ENCODE data around the gene CCDC194.

Gene CCDC194

DNA sequence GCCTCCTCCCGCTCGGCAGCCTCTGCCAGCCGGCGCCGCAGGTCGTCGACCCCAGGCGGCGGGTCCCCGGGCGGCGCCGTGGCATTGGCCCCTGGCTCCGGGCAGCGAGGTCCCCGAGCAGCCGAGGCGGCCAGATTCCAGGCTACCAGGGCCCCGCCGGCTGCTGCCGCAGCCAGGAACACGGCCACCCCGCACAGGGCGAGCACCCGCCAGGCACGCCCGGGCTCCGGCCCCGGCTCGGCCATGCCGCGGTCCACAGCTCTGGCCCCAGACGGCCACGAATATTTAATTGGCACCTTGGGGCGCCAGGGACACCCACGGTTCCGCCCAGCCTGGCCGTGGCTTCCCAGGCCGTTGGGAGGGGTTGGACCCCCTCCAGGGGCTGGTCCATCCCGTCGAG is at the start of gene CCDC194:
TSS of gene CCDC194 (minus strand) at position 283 of the 400 bp plus-strand sequence. CDS start at position 245, 38 bp downstream.
- DNase-seq: no peak

DNA sequence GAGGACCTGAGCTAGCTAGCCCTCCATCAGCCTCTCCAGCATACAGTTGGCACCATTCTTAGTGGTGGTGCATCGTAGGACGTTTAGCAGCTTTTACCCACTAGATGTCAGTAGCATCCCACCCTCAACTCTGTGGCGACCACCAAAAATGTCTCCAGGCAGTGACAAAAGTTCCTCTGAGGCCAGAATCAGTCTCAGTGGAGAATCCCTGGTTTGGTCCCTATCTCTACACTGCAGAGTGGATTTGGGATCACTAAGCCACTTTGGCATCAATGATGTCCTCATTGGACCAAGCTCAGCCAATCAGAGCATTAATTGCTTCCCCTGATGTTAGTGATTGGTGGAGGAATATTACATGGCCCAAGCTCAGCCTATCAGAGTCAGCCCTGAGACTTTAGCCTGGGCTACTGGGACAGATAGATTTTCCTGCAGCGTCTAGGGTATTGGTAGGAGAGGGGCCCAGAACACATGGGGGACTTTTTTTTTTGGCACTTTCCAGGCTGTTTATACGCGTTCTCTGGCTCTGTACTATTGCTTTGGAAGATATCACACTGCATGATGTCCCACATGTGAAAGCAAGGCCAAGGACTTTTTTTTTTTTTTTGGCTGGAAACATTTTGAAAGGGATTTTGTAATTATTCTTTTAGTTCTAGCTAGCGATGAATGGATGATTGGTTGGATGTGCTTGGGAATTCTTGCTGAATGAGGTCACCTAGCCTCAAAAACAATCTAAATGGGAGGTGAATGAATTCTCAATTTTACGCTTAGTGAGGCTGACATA is 47.4 kb upstream of the CCDC194 start:
- DNase-seq: no peak

DNA sequence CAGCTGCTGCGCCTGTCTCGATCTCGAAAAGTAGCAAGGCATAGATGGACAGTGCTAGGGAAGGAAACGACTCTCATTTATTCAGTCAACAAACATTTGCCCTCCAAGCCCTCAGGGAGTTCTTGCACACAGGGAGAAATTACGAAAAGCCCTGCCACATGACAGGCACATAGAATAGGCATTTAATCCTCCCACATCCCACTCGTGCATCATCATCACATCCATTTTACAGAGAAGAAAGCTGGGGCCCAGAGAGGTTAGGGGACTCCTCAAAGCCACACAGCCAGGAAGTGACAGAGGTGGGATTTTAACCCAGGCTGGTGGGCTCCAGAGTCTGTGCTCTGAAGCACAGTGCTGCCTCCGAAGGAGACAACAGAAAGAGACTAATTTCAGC is 42.9 kb upstream of the CCDC194 start:
- no peak for DNase-seq

DNA sequence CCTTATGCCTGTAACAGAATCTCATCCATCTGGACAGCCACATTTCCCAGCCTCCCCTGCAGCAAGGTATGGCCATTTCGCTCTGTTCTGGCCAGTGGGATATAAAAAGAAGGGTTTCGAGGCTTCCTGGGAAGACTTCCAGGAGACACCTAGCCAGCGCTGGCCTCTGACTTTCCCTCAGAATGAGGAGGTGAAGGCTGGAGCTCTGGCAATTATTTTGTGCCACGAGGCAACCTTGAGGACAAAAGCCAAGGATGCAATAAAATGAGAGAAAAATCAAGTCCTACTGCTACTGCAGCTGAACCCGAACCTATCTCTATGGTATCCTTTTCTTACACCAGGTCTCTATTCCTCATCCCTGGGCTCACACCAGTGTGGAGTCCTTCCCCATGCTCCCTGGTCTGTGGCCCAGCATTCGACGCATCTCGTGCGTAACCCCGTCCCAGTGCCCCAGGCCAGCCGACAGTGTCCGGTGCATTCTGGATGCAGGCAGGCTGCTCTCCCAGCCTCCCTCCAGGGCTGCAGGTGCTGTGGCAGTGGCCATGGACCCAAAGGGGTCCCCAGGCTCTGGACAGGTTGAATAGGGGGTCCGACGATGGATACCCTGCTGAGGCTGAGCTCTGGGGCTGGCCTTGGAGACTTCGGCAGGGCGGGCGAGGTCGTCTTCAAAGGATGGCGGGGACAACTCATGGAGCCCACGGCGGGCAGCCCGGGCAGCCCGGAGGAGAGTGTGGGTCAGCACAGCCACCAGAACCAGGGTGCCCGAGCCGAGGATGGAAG is 42.3 kb upstream of the CCDC194 start:
- no peak for DNase-seq

DNA sequence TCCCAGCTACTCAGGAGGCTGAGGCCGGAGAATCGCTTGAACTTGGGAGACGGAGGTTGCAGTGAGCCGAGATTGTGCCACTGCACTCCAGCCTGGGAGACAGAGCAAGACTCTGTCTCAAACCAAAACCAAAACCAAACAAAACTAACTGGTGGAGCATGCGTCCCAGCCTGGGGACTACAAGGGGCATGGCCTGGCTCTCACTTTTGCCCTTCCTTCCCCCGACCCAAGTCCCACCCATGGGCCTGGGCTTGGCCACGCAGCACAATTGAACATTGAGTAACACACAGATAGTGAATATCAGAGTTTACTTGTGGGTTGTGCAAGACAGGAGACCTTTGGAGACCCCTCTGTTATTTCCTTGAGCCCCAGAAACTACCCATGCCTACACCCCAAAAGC is 41.2 kb upstream of the CCDC194 start:
- DNase-seq: no peak

DNA sequence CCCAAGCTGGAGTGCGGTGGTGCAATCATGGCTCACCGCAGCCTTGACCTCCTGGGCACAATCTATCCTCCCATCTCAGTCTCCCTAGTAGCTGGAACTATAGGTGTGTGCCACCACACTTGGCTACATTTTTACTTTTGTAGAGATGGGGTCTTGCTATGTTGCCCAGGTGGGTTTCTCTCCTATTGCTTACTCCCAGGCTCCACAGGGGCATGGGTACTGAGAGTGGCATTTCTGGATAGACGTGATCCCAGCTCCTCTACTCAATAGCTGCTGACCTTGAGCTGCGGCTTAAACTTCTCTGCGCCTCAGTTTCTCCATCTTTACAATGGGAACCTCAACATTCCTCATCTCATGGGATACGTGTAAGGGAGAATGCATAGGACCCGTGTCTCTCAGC is 37.4 kb upstream of the CCDC194 start:
- DNase-seq: no peak

GRCh38 chr19:17429641-17430113 is 35.7 kb upstream of the CCDC194 start:
- no peak for DNase-seq

- no peak for DNase-seq
These were observed 30.9 kb upstream of the CCDC194 start for GRCh38 chr19:17424743-17425365.

- DNase-seq: no peak
These were observed 29.6 kb upstream of the CCDC194 start for GRCh38 chr19:17423429-17424208.

DNA sequence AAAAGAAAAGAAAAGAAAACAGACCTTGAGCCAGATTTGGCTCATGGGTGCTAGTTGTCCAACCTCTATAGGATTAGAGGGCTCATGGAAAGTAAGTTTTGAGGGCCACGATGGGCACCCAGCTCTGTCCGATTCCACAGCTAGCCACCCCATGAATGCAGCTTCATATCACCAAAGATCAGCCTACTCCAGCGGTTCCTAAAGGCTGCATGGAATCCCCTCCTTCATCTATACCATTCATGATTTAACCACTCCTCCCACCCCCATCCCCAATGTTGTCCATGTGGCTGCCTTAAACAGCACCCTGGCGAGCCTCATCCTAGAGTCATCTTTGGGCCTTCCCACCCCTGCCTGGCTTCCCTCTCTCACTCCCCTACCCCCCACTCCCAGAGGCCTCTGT is 27.9 kb upstream of the CCDC194 start:
- no peak for DNase-seq

GRCh38 chr19:17420475-17420924 is 26.5 kb upstream of the CCDC194 start:
- DNase-seq: peak; percentile 1

- DNase-seq: peak; percentile 98
These were observed 25.9 kb upstream of the CCDC194 start, which contains the start of gene MVB12A for GRCh38 chr19:17419621-17420474. Gene MVB12A, plus strand, starts transcription at chr19:17420047. Its CDS starts 89 bp downstream, at chr19:17420136.

- no peak for DNase-seq
These were observed 25.2 kb upstream of the CCDC194 start for GRCh38 chr19:17419154-17419620.

DNA sequence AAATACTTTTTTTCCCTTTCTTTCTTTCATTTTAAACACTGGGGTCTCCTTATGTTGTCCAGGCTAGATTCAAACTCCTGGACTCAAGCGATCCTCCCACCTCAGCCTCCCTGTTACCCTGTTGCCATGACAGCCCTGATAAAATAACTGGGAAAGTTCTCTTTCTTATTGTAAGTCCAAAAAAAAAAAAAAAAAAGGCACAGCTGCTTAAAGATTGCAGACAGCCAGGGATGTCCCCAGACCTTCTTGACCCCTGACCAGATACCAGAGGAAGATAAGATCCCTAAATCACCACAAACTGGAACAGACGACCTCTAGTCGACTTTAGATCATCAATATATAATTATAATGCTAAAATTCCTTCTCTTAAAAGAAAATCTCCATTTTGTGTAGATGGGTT is 24.7 kb upstream of the CCDC194 start:
- DNase-seq: no peak

GRCh38 chr19:17415121-17415520 is 21.1 kb upstream of the CCDC194 start:
- DNase-seq: no peak

GRCh38 chr19:17414097-17414496 is 20.1 kb upstream of the CCDC194 start:
- DNase-seq: no peak

DNA sequence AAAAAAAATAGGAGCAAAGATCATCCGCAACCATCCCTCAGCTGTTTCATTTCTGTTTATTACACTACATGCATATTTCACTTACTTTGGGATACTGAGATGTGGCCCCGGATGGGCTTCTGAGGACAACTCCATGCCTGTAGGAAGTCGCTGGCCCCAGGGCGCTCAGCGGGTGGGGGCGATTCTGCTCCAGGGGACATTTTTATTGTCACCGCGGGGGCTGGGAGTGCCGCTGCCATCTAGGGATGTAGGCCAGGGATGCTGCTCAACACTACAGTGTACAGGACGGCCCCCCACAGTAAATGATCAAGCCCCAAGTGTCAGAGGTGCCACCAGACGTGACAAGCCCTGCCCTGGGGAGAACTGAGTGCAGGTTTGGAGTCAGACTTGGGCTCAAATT is 17.8 kb upstream of the CCDC194 start:
- DNase-seq: no peak

DNA sequence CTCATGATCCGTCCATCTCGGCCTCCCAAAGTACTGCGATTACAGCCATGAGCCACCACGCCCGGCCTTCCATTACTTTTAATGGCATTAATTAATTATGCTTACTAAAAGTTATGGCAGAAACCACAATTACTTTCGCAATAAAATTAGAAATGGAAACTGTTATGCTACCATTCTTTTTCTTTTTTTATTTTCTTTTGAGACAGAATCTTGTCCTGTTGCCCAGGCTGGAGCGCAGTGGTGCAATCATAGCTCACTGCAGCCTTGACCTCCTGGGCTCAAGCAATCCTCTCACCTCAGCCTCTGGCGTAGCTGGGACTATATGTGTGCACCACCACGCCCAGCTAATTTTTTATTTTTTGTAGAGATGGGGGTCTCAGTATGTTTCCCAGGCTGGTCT is 16.0 kb upstream of the CCDC194 start:
- no peak for DNase-seq

GRCh38 chr19:17406887-17407196 is 12.8 kb upstream of the CCDC194 start:
- DNase-seq: no peak

DNA sequence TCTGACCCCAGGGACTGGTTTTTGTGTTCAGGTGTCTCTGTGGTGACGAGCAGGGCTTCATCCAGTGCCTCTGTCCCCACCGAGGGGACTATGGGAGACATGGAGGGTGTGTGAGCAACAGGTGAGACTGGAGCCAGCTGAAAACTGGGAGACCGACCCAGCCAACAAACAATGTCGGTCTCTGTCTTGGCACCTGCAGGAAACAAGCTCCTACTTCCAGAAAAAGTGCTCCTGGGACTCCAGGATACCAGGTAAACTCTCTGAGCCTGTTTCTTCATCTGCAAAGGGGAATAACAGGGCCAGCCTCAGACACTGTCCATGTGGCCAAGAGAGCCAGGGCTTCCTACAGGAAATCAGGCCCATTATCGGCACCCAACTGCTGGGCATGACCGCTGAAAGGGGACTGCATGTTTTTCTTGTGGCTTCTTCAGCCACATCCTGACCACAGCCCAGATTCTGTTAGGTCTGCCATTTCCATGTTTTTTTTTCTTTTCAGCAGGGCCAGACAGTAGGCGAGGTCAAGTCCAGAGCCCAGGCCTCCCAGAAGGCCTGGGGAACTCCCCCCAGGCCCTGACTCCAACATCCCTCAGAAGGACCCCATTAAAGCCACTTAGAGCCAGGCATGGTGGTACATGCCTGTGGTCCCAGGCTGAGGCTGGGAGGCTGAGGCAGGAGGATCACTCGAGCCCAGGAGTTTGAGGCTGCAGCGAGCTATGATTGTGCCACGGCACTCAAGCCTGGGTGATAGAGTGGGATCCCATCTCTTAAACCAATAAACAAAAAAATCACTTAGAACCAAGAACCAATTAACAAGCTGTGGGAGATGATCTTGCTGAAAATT is 12.3 kb upstream of the CCDC194 start:
- no peak for DNase-seq
